Hepatocyte (in vitro differentiated cells): ENCODE results near the gene ABCB10.

Experiments used
- CTCF ChIP-seq: fragments of 200-600 bp; sonication (generic); IDR thresholded peaks from 2 replicates; pipeline ENCODE4 v1.5.1; 2016; ENCODE audit warnings: antibody characterized with exemption, mild to moderate bottlenecking; ENCODE audit not compliant: poor library complexity
- EZH2 ChIP-seq: fragments of 200-600 bp; sonication (generic); IDR thresholded peaks from 2 replicates; pipeline ENCODE4 v1.6.1; 2016; ENCODE audit warnings: antibody characterized with exemption, mild to moderate bottlenecking, borderline replicate concordance
- EZH2phosphoT487 ChIP-seq: fragments of 200-600 bp; sonication (generic); IDR thresholded peaks from one replicate; pipeline ENCODE4 v1.6.1; 2018; ENCODE audit warnings: antibody characterized with exemption, mild to moderate bottlenecking, low read depth, moderate library complexity; ENCODE audit not compliant: unreplicated experiment, severe bottlenecking

- TF ChIP-seq EZH2 (no peak), CTCF (no peak), EZH2phosphoT487 (no peak)
Observed at GRCh38 chr1:229507502-229507901, 51.0 kb downstream of the ABCB10 start.
